ENCODE data around the gene PRKCG.

The PRKCG gene

GRCh38 chr19:53905787-53906186 is 23.8 kb downstream of the PRKCG start:
- peaks cover 5% of the 10 kb centered on the region for H3K27me3 ChIP-seq (replicated peaks; ENCODE audit: control insufficient read depth, insufficient read depth, low read length)
- H3K36me3 ChIP-seq (ENCODE audit: control insufficient read depth, insufficient read depth, low read length): no peaks in the 10 kb centered on the region
- no peak for TF ChIP-seq CTCF (IDR thresholded peaks at IDR 0.05; ENCODE audit: insufficient read depth, low read length, poor library complexity, severe bottlenecking)
- H3K4me3 ChIP-seq (replicated peaks; ENCODE audit: low read depth, low read length): no peak overlapping the region
- no peak for DNase-seq (ENCODE audit: extremely low read depth, insufficient read length)

GRCh38 chr19:53906211-53907192 is 24.5 kb downstream of the PRKCG start:
- peak; percentile 51 for DNase-seq (ENCODE audit: extremely low read depth, insufficient read length)
- no peaks in the 10 kb centered on the region for H3K36me3 ChIP-seq (ENCODE audit: control insufficient read depth, insufficient read depth, low read length)
- peak; percentile 91 for TF ChIP-seq CTCF (IDR thresholded peaks at IDR 0.05; ENCODE audit: insufficient read depth, low read length, poor library complexity, severe bottlenecking)
- peaks cover 5% of the 10 kb centered on the region for H3K27me3 ChIP-seq (replicated peaks; ENCODE audit: control insufficient read depth, insufficient read depth, low read length)
- H3K4me3 ChIP-seq (replicated peaks; ENCODE audit: low read depth, low read length): no peak overlapping the region

GRCh38 chr19:53907193-53907581 is 25.2 kb downstream of the PRKCG start:
- Histone ChIP-seq H3K36me3 (ENCODE audit: control insufficient read depth, insufficient read depth, low read length) (no peaks in the 10 kb centered on the region), H3K27me3 (replicated peaks; ENCODE audit: control insufficient read depth, insufficient read depth, low read length) (peaks cover 5% of the 10 kb centered on the region), H3K4me3 (replicated peaks; ENCODE audit: low read depth, low read length) (no peak overlapping the region)
- no peak for DNase-seq (ENCODE audit: extremely low read depth, insufficient read length)
- TF ChIP-seq CTCF (IDR thresholded peaks at IDR 0.05; ENCODE audit: insufficient read depth, low read length, poor library complexity, severe bottlenecking): no peak

- no peak for DNase-seq (ENCODE audit: extremely low read depth, insufficient read length)
- Histone ChIP-seq H3K27me3 (replicated peaks; ENCODE audit: control insufficient read depth, insufficient read depth, low read length) (peaks cover 5% of the 10 kb centered on the region), H3K36me3 (ENCODE audit: control insufficient read depth, insufficient read depth, low read length) (no peaks in the 10 kb centered on the region), H3K4me3 (replicated peaks; ENCODE audit: low read depth, low read length) (no peak overlapping the region)
- TF ChIP-seq CTCF (IDR thresholded peaks at IDR 0.05; ENCODE audit: insufficient read depth, low read length, poor library complexity, severe bottlenecking): no peak
Measured at GRCh38 chr19:53907690-53908089, 25.7 kb downstream of the PRKCG start.

- no peak overlapping the region for H3K4me3 ChIP-seq (replicated peaks; ENCODE audit: low read depth, low read length)
- peak; percentile 36 for DNase-seq (ENCODE audit: extremely low read depth, insufficient read length)
Measured at GRCh38 chr19:53908106-53908934, 26.3 kb downstream of the PRKCG start.

More at GRCh38 chr19:53908106-53908934, 26.3 kb downstream of the PRKCG start:
- peaks cover 5% of the 10 kb centered on the region for H3K27me3 ChIP-seq (replicated peaks; ENCODE audit: control insufficient read depth, insufficient read depth, low read length)
- no peak for TF ChIP-seq CTCF (IDR thresholded peaks at IDR 0.05; ENCODE audit: insufficient read depth, low read length, poor library complexity, severe bottlenecking)
- no peaks in the 10 kb centered on the region for H3K36me3 ChIP-seq (ENCODE audit: control insufficient read depth, insufficient read depth, low read length)

Data from GM06990 (cell line).